NCI-H460 (cell line): ENCODE results near the gene LITAF. TPM values are rescaled to one million over a fixed set of nuclear protein-coding genes. Genes with fewer than 3 reads are reported as not detected.

Experiments
- DNase-seq: peaks from one replicate; pipeline ENCODE4 v3.0.0-alpha.2; 2016; ENCODE audit warnings: low read depth; ENCODE audit errors: extremely low read depth
- polyA plus RNA-seq: library from polyadenylated mRNA; depleted of rRNA; stranded (reverse); fragments of >200 nt; gene quantifications from 2 replicates; pipeline ENCODE4 v1.2.3, GENCODE V29; 2014; cell fraction: nucleus; rRNA removed
- total RNA-seq: library from RNA; depleted of rRNA; stranded (reverse); fragments of >200 nt; shearing (Covaris generic); gene quantifications from 2 replicates; pipeline ENCODE4 v1.2.3, GENCODE V29; 2014; rRNA removed

LITAF gene
- 58.2 and 63.5 TPM in 2 replicates for total RNA-seq
- polyA plus RNA-seq: 37.6 and 42.7 TPM in 2 replicates

DNA sequence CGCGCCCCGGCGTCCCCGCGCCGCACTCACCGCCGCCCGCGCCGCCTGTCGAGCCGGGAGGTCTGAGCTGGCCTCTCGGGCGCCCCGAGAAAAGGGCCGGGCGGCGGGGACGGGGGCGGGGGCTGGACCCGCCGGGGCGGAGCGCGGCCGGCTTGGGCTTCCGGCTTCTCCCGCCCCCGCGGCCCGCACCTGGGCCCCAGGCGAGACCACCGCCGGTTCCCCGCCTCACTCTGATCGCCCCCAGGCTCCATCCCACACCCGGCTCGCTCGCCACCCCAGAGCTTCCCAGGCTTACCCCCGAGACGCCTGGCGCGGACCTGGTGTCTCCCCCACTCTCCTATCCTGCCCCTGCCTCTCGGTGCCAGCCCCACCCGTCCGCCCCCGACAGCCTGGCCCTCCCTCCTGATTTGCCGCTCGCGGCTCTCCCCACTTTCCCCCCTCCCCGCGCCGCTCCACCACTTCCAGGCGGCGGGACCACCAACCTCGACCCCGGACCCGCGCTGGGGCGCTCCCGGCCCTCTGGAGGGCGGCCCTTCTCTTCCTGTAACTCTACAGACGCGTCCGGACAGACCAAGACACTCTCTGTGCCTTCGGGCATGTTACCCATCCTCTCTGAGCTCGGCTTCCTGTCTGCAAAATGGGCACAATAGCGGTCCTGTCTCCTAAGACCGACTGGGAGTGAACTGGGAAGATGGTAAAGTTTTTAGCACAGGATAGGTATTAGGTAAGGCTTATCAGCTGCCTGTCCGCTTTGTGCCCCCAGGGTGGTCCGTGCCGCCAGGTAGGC, at the start of gene LITAF:
Gene LITAF, minus strand, starts transcription at position 64 of the 787 bp plus-strand sequence. CDS start 30,189 bp downstream, outside the sequence.
- peak; percentile 57 for DNase-seq

DNA sequence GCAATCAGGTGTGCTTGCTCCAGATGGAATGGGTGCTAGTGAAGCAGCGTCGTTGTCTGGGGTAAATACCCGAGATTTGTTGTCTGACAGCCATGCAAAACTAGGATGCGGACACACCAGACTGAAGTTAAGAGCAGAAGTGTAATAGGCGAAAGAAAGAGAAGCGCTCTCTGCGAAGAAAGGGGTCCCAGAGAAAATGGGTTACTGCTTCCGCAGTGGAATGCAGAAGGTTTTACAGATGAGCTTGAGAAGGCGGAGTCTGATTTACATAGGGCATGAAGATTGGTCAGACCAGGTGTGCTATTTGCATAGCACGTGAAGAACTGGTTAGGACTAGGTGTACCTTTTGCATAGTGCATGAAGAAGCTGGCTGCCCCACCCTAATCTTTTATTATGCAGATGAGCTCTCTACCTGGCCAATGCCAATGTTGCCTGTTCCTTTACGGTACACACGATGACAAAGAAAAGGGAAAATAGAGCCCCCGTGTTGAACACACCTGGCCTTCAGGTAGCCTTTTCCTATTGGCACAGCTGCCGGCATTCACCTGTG, 49.5 kb upstream of the LITAF start:
- DNase-seq: no peak

DNA sequence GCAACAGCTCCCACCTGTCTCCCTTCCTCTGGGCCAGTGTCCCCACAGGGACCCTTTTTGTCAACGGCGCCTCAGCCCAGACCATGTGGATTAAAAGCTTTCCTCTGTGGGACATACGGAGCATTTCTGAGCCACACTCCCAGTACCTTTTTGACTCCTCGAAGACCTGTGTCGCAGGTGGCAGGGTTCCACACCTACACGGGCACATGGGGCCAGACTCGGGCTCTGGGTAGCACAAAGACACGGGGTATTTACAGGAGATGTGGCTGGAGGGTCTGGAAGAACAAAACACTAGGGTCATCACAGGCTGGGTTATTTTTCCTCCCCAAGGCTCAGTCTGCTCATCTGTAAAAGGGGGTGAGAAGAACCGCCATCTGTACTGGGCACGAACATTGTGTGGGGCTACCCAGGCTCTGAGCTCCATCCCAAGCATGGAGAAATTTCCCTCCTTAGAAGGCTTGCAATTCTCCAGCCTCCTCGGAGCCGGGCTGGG, 49.0 kb upstream of the LITAF start:
- DNase-seq: no peak

DNA sequence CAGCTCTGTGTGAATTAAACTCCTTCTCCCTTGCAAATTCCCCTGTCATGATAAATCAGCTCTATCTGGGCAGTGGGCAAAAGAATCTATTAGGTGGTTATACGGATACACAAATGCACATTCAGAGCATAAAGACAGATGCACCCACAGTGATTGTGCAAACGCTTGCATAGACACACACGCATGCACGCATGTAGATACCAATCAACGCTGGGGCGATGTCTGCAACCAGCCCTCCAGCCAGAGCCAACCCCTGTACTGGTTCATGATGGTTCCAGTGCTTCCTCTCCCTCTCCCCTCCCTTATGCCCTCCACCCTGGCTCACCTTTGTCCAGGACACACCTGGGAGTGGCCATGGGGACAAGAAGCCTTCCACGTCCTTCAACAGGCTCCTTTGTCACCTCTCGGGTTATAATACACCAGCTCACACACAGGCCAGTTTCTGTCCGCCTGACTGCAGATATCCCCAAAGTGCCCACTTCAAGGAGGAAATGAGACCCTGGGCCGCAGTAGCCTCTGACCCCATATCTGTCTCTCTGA, 48.5 kb upstream of the LITAF start:
- DNase-seq: no peak

DNA sequence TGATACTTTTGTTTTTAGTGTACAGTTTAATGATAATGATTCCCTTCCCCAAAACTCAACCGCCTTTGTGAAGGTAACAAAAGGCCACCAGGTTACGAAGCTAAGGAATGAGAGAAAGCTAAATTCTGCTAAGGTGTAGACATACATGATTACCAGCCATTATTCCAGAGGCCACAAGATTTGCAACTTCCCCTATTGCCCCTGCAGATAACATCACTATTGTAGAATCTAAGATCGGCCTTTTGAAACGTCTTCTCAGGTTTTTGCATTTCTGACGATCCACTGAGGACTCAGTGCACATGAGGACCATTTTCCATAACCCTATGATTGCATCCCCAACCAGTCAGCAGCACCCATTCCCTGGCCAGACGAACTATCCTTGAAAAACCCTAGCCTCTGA, 47.6 kb upstream of the LITAF start:
- no peak for DNase-seq

DNA sequence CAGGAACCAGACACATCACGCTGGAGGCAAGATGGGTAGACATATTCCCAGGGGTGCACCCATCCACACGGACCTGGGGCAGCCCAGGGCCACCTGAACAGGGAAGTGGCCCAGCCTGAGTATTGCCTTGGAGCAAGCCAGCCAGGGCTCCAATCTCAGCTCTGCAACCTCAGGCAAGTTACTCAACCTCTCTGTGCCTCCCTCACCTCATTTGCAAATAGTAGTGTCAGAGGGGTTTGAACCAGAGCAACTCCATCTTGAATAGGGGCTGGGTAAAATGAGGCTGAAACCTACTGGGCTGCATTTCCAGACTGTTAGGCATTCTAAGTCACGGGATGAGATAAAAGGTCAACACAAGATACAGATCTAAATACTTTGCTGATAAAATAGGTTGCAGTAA, 46.4 kb upstream of the LITAF start:
- DNase-seq: no peak

DNA sequence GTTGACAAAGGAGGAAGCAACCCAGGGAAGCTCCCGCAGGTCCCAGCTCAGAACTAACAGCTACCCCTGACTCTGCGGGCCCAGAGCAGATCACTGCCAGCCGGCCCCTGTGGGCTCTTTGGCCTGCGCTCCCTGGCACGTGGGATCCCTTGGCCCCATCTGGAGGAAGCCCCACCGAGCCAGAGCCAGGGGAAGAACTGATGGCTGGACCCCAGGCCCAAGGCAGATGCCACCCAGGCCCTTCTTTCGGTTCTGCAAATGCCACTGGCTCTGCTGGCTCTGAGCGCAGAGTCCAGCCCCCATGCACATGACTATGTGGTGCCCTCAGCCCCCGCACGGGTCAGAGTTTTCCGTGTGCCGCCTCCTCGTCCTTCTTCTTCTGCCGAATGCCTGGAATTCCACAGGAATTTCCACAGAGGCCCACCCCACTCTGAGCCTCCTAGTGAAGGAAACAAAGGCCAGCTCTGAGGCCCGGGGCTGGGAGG, 45.8 kb upstream of the LITAF start:
- DNase-seq: no peak

DNA sequence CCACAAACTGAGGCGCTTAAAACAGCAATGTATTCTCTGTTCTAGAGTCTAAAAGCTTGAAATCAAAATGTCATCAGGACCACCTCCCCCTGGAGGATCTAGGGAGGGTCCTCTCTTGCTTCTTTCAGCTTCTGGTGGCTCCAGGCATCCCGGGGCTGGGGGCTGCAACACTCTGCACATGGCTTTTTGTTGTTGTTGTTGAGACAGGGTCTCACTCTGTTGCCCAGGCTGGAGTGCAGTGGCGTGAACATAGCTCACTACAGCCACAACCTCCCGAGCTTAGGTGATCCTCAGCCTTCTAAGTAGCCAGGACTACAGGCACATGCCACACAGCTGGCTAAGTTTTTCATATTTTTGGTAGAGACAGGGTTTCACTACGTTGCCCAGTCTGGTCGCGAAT, 44.5 kb upstream of the LITAF start:
- no peak for DNase-seq

DNA sequence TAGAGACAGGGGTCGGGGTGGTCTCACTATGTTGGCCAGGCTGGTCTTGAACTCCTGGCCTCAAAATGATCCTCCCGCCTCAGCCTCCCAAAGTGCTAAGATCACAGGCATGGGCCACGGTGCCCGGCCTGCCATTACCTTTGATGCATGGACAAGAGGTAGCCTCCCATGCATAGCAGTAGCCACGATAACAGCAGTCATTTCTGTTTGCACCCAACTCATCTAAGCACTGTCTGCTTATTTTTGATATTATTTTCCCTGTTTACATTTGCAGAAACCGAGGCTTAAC, 44.0 kb upstream of the LITAF start:
- no peak for DNase-seq

DNA sequence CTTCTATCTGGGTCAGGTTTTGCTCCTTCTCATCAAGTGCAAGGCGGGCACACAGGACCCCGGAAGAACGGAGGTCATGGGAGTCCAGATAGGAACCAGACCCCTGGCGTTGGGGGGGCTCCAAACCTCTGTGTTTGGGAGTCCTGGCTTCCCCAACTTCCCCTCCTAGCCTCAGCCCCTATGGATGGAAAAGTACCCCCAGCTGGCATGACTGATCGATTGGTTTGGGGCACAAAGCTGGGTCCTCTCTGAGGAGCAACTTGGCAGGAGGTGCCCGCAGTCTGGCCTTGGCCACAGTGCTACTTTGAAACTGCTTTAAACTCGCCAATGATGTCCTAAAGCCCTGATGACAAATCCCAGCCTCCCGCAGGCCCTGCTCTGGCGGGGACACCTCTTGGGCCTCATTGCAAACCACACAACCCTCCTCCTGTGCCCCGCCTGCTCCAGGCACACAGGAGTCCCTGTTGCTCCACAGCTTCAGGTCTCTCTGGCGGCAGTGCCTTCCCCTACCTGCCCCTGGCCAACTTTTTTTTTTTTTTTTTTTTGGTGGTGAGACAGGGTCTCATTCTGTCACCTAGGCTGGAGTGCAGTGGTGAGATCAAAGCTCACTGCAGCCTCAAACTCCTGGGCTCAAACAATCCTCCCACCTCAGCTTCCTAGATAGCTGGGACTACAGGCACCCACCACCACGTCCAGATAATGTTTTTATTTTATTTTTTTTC, 43.5 kb upstream of the LITAF start:
- no peak for DNase-seq

DNA sequence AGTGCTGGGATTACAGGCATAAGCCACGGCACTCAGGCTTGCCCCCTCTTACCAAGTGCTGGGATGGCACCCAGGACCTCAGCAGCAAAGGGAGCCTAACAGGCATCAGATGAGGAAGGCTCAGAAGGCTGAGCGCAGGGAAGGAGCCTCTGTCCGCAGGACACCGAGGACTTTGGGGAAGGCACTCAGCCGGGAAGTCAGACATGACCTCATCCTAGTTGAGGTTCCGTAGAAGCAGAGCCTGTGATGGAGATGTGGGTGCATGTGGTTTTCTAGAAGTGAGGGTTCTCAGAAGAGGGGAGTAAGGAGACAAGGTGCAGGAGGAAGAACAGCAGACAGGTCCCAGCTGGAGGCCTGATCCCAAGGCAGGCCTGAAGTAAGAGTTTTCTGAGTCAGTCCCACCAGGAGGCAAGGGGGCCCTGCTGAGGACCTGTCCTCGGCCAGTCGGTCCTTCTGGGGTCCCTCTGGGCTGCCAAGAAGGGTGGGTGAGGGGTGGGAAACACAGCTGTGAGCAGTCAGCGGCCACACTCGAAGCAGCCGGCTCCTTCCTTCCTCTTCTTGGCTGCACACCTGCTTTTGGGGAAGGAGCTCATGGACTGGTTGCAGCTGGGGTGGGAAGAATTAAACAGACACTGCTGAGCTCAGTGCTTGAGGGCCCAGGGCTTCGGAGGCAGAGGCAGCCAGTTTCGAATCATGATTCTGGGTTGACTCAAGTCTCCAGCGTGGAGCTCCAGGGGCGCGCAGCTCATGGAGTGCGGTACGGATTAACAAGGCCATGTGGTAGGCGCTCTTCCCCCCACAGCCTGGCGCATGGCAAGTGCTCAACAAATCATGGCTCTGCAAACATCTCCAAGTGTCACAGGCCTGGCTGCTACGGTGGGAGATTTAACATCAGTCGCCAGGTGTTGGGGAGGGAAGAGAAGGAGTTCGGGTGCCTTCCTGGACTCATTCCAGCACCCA, 42.6 kb upstream of the LITAF start:
- DNase-seq: no peak

DNA sequence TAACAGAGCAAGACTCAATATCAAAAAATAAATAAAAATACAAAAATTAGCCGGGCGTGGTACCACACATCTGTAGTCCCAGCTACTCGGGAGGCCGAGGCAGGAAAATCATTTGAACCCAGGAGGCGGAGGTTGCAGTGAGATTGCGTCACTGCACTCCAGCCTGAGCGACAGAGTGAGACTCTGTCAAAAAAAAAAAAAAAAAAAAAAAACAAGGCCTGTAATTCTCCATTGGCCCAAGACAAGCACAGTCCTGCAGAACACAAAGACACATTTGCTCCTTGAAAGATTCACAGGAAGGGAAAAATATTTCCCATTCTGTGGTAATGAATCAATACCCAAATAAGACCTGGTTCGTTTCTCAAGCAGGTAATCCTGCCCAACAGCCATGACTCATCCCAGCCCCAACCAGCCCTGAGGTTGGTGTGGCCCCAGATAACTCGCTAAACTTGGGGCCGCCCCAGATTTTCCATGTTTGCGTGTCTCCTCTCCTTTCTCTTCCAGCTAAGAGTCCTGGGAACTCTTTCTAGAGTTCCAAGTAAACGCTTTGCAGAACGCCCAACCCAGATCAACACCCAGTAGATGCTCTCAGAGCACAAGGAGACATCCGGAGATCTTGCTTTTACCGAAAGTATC, 41.2 kb upstream of the LITAF start:
- no peak for DNase-seq

DNA sequence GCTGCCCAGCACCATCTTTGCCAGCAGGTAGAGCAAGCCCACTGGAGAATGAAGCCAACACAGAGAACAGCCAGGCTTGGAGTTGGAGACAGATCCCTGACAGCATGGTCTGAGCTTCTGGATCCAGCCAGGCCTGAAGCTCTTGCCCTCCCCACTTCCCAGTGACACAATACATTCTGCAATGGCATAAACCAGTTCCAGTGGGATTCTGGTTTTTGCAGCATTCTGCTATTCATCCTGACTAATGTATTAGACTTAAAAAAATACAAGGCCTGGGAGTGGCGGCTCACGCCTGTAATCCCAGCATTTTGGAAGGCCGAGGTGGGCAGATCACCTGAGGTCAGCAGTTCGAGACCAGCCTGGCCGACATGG, 40.6 kb upstream of the LITAF start:
- DNase-seq: no peak

DNA sequence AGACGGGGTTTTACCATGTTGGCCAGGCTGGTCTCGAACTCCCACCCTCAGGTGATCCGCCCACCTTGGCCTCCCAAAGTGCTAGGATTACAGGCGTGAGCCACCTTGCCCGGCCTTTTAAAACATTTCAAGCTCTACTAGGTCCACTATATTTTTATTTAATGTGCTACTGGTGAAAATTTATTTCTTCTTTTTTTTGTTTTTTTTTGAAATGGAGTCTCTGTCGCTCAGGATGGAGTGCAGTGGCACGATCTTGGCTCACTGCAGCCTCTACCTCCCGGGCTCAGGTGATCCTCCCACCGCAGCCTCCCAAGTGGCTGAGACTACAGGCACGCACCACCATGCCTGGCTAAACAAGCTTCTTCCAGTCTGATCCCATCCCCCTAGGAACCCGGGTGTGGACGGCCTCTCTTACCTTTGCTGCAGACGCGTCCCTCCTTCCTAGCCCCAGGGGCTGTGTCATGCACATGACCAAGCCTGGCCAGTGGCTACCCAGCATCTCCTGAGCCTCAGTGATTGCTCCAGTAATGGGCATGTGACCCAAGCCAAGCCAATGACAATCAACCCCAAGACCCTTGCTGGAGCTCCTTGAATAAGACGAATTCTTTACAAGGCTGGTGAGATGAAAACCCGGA, 40.1 kb upstream of the LITAF start:
- DNase-seq: no peak

DNA sequence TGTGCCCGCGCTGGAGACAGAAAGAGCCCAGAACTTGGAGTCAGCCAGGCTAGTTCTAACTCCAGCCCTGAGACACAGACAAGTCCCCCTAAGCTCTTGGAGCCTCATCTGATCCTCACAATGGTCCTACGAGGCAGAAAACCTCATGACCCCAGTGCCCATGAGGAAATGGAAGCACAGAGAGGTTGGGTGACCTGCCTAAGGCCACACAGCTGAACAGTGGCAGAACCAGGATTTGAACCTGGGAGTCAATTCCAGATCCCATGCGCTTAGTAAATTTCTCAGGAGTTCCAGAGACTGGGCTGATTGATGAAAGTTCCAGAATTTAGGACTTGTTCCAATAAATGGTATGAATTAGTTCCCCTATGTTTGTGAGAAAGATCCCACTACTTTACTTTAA, 39.0 kb upstream of the LITAF start:
- no peak for DNase-seq

DNA sequence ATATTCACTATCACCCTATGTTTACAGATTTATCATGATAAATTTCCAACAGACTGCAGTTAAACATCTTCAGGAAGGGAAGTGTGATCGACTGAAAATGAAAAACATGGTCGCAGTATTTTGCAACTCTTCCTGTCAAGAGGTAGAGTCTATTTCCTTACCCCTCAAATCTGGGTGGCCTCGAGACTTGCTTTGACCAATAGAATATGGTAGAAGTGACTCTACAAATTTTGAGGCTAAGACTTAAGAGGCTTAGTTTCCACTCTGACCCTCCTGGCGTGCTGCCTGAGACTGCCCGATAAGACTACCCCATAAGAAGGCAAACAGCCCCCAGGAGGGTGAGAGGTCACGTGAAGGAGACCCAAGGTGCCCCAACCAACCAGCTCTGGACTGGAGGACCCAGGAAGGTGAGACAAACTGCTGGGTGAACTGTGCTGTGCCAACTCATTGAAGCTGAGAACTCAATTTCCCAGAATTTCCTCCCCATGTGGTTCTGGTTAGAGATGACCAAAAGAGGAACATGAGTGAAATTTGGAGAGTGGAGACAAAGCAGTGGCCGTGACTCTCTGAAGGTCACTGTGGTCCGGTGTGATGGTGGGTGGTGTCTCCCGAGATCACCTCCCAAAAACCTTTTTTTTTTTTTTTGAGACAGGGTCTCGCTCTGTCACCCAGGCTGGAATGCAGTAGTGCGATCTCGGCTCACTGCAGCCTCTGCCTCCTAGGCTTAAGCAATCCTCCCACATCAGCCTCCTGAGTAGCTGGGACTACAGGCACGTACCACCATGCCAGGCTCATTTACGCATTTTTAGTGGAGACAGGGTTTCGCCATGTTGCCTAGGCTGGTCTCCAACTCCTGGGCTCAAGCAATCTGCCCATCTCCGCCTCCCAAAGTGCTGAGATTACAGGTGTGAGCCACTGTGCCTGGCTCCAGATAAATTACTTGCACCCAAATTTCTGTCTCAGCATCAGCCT, 38.2 kb upstream of the LITAF start:
- no peak for DNase-seq

DNA sequence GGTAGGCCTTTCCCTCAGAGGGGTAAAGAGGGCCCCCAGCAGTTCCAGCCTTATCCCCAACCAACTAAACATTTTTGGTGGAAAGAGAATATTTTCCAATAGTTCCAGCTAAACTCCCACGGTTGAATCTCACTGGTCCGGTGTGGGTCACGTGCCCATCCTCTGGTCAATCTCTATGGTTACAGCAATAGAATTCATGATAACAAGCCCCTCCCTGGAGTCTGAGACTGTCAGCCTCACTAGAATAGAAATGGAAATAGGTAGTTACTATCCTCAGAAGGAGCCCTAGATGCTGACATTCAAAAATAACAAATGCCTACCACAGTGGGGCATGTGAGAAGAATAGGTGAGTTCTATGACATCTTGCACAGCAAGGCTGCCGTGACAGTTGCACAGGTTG, 37.5 kb upstream of the LITAF start:
- no peak for DNase-seq
